ENCODE measurements around the gene ACSF3. TPM values are rescaled to one million over a fixed set of nuclear protein-coding genes. Genes with fewer than 3 reads are reported as not detected.
A peak's percentile ranks its signal among the peaks of the same experiment; 100 is the strongest.

ACSF3 gene
- total RNA-seq, 1 experiment from 2014 or later: 74.5 TPM

DNA sequence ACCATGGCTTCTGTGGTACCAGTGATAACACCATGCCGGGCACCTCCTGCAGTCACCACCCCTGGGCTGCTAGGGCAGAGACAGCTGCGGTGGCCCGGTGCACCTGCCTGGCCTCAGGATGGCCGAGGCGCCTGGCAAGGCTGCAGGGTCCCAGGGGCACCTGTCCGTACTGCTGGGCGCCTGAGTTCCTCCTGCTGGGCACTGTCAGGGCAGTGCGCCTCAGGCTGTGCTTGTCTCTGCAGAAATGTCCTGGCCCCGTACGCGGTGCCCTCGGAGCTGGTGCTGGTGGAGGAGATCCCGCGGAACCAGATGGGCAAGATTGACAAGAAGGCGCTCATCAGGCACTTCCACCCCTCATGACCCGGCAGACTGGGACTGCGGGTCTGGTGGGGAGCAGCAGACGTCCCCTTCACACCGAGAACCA, 60.2 kb downstream of the ACSF3 start (continued):
- TF ChIP-seq, protein P1, sequence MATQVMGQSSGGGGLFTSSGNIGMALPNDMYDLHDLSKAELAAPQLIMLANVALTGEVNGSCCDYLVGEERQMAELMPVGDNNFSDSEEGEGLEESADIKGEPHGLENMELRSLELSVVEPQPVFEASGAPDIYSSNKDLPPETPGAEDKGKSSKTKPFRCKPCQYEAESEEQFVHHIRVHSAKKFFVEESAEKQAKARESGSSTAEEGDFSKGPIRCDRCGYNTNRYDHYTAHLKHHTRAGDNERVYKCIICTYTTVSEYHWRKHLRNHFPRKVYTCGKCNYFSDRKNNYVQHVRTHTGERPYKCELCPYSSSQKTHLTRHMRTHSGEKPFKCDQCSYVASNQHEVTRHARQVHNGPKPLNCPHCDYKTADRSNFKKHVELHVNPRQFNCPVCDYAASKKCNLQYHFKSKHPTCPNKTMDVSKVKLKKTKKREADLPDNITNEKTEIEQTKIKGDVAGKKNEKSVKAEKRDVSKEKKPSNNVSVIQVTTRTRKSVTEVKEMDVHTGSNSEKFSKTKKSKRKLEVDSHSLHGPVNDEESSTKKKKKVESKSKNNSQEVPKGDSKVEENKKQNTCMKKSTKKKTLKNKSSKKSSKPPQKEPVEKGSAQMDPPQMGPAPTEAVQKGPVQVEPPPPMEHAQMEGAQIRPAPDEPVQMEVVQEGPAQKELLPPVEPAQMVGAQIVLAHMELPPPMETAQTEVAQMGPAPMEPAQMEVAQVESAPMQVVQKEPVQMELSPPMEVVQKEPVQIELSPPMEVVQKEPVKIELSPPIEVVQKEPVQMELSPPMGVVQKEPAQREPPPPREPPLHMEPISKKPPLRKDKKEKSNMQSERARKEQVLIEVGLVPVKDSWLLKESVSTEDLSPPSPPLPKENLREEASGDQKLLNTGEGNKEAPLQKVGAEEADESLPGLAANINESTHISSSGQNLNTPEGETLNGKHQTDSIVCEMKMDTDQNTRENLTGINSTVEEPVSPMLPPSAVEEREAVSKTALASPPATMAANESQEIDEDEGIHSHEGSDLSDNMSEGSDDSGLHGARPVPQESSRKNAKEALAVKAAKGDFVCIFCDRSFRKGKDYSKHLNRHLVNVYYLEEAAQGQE (IDR thresholded peaks at IDR 0.05; ENCODE audit: low read depth): no peak

DNA sequence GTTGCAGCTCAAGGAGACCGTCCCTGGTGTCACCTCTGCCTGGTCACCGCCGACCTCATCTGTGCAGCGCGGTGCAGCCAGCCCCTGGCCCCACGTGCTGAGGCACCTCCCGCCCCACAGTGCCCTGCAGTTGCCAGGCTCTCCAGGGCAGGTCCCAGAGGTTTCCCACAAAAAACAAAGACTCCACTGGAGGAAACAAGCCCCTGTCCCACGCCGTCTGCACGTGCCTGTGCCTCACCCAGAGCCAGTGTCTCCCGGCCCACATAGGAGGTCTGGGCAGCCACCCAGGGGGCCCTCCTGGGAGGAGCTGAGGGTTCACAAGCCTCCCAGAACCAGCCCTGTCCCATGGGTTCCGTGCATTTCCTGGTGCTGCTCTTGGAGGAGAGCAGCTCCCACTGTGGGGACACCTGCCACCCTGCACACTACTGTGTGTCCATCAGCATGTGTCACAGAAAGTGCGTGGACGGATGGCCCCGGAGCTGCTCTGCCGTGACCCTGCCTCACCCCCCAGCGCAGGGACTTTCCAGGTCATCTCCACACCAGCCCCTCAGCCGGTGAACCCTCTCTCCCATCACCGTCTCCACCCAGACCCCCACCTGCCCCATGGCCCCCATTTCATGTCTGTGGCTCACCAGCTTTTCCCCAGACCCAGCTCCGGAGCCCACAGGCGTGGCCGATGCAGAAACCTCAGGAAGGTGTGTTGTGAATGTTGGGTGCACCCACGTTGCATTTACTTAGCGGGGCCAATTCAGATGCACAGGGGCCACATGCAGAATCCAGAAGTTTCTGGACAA, 60.9 kb downstream of the ACSF3 start:
- no TSS peak for BruUV-seq (replicated peaks)
- Histone ChIP-seq H3K4me1 (ENCODE audit: control insufficient read depth in 1 of 2, insufficient read depth in 2 of 2, low read length in 2 of 2) (peaks cover 0 to 15% of the 10 kb centered on the region in 2 experiments; a peak in 2 of 4 replicates), H3K4me3 (replicated peaks in 1 of 2; ENCODE audit: low read depth in 1 of 2, low read length in 2 of 2) (no peak overlapping the region), H3K27ac (ENCODE audit: low read depth, low read length) (no peak overlapping the region), H2AFZ (ENCODE audit: low read depth, low read length, poor library complexity, severe bottlenecking) (no peak overlapping the region), H3K9me3 (ENCODE audit: control insufficient read depth in 1 of 2, insufficient read depth in 1 of 2, low read depth in 1 of 2, low read length in 2 of 2) (peaks cover 0 to 15% of the 10 kb centered on the region in 2 experiments; a peak in 1 of 4 replicates), H3K79me2 (ENCODE audit: insufficient read depth, low read length) (no peaks in the 10 kb centered on the region), H3K36me3 (ENCODE audit: control insufficient read depth in 1 of 2, insufficient read depth in 2 of 2, low read length in 2 of 2) (peaks cover 7 to 9% of the 10 kb centered on the region in 2 experiments; a peak in 2 of 4 replicates), H3K9ac (ENCODE audit: low read length) (no peak overlapping the region), H3K9me2 (ENCODE audit: insufficient read depth) (no peaks in the 10 kb centered on the region), H3K27me3 (ENCODE audit: insufficient read depth, low read length) (no peaks in the 10 kb centered on the region), H4K20me1 (ENCODE audit: insufficient read depth) (no peaks in the 10 kb centered on the region), H3K4me2 (ENCODE audit: low read length) (no peak overlapping the region)
- ChIA-PET CTCF (no interaction called here), POLR2A (interaction anchor here (1.7 kb wide), 1 partner anchor 16 kb away, joined by 4 read pairs; no protein-coding TSS in a partner anchor), RAD21 (ENCODE audit: low non-redundant PET in 1 of 2, low total read pairs in 2 of 2, uncharacterized antibody in 2 of 2, unreplicated experiment in 2 of 2) (no interaction called here)
- ATAC-seq (peak; percentile 12; the same call in 1 of the 2 replicates), DNase-seq (ENCODE audit: low read depth, low spot score) (no peak)
- TF ChIP-seq EGR1 (IDR thresholded peaks at IDR 0.05; ENCODE audit: low read depth) (no peak), POLR2AphosphoS5 (IDR thresholded peaks at IDR 0.05; ENCODE audit: low read depth, low read length) (0 out of 2 replicates have a peak, but pooled peaks have one; percentile 9)
- intact Hi-C loops (cut with micrococcal nuclease): no loop called here
